GM18867 (cell line): ENCODE measurements around the gene FBXL19.
"Not testable (repeated sequence)": the region's sequence is repeated elsewhere in the genome, so short reads cannot be mapped to it uniquely, and the experiment has no call there.

Source experiments
- ATAC-seq: cut with Tn5 transposase; IDR thresholded peaks from one replicate; pipeline ENCODE4 v1.9.1; 2021; ENCODE audit warnings: mild to moderate bottlenecking, moderate library complexity; ENCODE audit not compliant: unreplicated experiment

FBXL19 gene

DNA sequence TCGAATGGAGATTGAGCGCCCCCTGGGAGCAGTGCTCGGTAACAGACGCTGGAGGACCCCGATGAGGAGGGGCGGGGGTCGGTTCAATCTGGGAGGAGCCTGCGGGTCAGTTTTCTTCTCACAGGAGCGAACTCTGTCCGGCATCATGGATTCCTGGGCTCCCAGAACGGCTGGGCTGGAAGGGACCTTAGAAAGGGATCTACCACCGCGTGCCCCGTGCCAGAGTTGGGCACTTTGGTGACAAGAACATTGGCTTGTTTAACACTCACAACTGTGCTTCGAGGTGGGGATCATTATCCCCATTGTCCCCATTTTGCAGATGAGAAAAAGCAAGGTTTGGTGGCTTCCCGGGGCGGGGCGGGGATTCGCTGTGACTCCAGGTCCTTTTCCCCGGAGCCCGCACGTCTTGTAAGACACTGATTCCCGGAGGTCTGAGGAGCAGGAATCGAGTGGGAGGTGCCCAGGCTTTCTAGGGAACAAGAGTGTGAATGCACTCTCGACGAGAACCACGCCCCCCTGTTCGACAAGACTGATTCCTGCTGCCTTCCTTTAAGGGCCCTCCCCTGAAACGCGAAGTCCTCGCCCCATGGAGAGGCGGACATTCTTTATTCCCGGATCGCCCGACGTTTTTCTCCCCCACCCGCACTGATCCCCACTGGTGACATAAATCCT, 1.5 kb upstream of the FBXL19 start:
- no peak for ATAC-seq

DNA sequence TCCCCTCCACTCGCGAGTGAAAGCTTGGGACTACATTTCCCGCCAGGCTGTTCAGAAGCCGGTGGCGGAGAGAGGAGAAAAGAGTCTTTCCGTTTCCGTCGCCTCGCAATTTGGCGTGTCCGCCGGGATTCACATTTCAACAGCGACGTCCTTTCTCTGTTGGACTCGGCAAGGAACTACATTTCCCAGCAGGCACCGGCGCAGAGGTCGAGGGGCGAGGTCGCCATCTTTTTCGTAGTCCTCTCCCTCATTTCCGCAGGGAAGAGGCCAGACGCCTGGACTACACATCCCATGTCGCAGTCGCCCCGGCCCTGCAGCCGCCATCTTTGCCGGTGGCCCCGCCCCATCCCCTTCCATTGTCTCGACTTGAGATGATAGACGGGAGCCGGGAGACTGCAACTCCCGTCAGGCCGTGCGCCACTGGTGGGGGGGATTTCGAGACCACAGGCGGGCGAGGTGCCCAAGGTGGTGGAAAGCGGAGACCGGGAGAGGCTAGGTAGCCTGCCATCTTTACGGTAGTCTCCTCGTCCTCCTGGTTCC, 882 bp upstream of the FBXL19 start:
- peak; percentile 67 for ATAC-seq

DNA sequence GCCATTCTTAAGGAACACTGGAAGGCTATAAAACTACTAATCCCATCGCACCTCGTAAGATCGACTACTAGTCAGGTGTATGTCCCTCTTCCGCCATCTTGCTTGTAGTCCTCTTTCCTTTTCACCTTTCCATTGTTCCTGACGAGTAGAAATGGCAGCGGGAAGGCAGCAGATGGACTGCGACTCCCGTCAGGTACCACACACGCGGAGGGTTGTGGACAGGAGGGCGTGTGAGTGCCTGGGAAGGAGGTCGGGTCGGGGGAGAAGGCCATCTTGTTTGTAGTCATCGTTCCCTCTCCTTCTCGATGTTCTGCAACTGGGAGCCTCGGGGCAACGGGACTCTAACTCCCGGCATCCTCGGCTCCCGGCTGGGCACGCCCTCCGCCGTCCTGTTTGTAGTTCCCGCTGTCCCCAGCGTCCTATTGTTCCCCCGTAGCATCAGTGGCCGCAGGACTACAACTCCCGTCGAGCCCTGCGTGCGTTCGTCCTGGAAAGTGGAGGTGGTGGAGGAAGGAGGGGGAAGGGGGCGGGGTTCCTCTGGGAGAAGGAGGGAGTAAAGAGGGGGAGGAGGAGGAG, 324 bp upstream of the FBXL19 start:
- peak; percentile 69 for ATAC-seq

DNA sequence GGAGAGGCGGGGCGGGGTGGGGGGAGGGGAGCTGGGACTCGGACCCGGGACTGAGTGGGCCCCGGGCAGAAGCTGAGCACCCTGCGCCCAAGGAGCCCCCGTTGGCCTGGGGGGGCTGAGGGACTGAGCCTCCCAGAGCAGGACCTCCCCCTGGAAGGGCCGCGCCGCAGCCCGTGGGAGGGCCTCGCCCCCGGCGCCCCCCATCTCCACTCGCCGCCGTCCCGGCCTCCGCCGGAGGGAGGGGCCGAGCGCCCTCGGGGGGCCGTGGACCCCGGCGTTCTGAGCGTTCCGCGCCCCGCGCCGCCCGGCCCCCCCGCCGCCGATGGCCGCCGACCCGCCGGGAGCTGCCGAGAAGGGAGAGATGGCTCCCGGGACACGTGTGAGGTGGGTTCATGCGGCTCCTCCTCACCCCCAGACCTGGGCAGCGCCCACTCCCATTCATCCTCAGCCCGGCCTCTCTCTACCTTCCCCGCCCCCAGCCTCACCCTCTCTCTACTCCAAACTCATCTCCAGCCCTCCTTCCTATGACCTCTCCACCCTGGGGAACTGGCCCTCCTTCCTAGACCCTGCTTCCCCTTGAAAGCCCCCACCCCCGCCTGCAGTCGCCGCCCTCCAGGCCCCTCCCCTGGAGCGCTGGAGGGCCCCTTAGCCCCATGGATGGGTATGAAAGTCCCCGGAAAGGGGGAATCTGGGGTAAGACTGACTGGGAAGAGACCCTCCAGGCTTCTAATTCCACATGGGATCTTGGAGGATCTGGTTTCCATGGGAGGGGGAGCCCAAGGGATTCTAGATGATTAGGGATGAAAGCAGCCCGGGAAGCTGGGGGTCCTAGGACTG, 922 bp downstream of the FBXL19 start:
- no peak for ATAC-seq

DNA sequence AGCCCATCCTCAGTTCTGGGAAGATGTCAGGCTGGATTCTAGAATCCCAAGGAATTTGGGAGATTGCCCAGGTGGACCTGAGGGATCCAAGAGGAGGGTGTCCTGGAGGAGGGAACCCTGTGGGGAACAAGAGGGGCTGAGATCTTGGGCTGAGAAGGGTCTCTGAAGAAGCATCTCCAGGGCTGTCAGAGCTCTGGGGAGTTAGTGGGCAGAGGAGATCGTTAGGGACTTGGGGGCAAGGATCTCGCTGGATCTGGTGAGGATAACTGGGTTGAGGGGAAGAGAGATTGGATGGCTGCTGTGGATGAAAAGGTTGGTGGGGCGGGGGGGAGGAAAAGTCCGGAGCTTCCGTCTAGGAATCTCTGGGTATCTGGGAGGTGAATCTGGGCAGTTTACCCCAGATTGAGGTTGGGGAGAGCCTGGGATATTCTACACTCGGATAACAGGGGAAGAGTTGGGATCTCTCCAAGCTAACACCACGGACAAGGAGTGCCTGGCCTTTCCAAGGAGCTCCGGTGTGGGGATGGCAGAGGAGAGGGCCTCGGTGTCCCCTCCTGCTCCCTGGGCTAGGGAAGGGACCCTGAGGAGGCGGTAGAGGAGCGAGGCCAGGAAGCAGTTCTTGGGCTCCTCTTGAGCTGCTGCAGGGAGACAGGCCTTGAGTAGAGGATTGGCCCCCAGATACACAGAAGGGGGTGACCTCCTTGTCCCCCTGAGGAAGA, 1.7 kb downstream of the FBXL19 start:
- ATAC-seq, result no peak

DNA sequence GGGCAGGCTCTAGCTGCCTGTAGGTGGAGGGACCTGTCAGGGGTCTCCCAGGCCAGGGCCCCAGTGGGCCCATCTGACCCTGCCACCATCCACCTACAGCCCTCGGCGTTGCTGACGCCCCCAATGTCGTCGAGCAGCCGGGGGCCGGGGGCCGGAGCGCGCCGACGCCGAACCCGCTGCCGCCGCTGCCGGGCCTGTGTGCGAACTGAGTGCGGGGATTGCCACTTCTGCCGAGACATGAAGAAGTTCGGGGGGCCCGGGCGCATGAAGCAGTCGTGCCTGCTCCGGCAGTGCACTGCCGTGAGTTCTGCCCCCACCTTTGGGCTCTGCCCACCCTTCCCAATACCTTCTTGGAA, 2.2 kb downstream of the FBXL19 start:
- no peak for ATAC-seq

DNA sequence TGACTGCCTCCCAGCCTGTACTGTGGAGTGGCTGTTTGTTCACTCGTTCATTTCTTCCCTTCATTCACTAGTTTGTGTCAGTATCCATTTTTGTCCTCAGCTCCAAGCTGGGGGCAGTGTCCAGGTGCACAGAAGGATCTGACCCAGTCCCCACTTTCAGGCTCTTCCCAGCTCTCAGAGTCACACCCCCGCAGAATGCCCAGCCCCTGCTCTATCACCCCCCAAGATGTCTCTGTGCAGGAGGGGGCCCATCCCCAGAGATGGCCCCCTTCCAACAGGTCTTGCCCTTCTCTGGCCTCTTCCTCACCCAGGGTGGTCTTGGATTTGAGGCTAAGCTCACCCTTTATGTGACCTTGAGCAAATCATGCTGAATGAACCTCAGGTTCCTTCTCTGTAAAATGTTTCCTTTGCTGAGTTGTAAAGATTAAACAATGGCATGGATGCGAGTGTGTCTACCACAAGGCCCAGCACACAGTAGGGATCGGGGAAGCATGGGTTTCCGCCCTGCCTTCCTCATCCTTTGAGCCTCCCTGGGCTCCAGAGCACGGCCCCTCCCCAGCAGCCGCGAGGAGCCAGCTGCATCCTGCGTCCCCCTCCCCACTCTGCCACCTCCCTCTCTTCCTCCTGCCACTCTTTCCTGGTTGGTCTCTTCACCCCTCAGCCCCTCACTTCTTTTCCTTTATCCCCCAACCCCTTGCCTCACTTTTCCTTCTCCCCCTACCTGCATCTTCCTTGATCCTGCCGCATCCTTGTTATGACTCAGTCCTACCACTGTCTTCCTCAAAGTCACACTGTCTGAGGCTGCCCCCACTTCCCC, 2.8 kb downstream of the FBXL19 start:
- ATAC-seq, result no peak

DNA sequence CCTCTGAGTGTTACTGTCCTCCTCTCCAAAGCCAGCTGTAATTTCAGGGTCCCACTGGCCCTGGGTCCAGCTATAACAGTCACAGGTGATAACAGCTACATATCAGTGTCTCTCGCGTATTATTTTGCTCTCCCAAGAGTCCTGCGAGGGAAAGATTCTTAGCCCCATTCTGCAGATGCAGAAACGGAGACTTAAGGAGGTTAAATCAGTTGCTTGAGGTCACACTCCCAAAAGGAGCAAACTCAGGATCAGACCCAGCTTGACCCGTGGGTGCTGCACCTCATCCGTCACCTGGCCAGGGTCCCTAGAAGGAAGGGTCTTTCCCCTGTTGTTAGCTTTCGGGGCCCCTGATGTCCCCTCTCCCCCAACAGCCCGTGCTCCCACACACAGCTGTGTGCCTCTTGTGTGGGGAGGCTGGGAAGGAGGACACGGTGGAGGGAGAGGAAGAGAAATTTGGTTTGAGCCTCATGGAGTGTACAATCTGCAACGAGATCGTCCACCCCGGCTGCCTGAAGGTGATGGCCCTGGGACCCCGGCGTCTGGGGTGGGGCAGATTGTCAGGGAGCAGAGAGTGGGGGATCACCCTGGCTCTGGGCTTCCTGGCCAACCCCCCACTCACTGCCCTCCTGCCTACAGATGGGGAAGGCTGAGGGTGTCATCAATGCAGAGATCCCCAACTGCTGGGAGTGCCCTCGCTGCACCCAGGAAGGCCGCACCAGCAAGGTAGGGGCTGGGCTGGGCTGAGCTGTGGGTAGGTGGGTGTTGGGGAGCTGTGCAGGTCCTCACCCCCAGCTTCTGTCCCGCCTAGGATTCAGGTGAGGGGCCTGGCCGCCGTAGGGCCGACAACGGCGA, 3.8 kb downstream of the FBXL19 start:
- ATAC-seq, result no peak

DNA sequence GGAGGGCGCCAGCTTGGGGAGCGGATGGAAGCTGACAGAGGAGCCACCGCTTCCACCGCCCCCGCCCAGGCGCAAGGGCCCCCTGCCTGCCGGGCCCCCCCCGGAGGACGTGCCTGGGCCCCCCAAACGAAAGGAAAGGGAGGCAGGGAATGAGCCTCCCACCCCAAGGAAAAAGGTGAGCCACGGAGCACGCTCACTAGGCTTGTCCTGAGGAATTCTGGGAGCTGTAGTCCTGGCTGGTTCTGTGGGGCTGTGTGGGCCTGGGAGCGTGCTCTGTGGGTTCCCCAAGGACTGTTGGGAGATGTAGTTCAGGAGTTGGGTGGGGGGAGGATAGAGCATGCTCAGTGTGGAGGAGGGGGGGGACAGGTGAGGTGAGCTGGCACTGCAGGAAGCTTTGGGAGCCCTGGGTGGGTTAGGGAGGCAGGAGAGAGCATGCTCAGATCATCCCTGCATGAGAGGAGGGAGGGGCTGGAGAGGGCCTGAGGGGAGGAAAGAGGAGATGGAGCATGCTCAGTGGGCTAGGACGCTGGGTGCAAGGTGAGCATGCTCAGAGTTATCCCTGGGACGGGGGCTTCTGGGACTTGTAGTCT, 4.5 kb downstream of the FBXL19 start:
- ATAC-seq, result no peak

DNA sequence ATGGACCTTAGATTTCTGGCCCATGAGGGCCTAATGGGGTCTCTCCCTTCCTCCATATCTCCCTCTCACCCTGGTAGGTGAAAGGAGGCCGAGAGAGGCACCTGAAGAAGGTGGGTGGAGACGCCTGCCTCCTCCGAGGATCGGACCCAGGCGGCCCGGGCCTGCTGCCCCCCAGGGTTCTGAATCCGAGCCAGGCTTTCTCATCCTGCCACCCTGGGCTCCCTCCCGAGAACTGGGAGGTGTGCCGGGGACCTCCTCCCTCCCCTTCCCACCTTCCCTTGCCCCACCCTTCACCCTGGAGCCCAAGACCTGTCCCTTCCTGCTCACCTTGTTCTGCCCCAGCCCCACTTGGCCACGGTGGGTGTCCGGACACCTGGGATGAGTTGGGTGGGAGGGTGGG, 5.0 kb downstream of the FBXL19 start:
- ATAC-seq, result no peak

DNA sequence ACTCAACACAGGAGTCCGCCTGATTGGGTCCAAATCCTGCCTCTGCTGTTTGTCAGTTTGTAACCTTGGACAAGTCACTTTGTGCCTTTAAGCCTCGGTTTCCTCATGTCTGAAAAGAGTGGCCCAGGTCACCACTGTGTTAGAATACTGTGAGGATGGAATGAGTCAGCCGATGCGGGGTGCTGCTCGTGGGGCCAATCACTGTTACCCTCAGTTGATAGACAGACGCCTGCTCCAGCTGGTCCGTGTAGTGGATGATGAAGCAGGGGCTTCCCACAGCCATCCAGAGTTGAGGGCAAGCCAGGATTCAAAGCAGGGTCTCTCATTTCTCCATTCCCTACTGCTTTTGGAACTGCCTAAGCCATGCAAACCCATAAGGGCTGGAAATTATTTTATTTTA, 5.8 kb downstream of the FBXL19 start:
- no peak for ATAC-seq

DNA sequence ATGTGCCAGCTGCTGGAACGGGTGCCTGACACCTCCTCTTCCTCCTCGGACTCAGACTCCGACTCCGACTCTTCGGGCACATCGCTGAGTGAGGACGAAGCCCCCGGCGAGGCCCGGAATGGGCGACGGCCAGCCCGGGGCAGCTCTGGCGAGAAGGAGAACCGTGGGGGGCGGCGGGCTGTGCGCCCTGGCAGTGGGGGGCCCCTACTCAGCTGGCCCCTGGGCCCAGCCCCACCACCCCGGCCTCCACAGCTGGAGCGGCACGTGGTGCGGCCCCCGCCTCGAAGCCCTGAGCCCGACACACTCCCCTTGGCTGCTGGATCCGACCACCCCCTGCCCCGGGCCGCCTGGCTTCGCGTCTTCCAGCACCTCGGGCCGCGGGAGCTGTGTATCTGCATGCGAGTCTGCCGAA, 6.8 kb downstream of the FBXL19 start:
- ATAC-seq, result no peak

DNA sequence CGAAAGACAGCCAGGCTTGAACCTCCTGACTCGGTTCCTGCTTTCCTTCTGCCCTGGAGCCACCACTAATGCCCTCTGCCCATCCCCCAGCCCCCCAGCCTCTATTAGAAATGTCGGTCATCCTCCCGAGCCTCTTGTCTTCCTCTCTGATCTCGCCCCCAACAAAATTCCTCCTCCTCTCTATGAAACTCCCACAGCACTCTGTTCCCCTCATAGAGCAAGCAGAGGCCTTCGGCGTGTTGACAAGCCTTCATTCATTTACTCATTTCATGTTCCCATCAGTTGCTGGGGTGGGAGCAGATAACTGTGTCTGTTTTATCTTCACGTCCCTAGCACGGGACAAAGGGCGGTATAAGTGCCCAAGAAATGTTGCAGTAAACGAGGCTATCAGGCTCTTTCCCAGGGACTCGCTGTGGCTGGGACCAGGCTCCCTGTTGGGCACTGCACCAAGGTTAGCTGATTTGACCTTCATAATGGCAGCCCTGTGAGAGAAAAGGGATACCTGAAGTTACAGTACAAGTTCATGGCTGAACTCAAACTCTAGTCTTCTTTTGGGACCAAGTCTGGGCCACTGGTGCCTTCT, 7.8 kb downstream of the FBXL19 start:
- ATAC-seq, result no peak

DNA sequence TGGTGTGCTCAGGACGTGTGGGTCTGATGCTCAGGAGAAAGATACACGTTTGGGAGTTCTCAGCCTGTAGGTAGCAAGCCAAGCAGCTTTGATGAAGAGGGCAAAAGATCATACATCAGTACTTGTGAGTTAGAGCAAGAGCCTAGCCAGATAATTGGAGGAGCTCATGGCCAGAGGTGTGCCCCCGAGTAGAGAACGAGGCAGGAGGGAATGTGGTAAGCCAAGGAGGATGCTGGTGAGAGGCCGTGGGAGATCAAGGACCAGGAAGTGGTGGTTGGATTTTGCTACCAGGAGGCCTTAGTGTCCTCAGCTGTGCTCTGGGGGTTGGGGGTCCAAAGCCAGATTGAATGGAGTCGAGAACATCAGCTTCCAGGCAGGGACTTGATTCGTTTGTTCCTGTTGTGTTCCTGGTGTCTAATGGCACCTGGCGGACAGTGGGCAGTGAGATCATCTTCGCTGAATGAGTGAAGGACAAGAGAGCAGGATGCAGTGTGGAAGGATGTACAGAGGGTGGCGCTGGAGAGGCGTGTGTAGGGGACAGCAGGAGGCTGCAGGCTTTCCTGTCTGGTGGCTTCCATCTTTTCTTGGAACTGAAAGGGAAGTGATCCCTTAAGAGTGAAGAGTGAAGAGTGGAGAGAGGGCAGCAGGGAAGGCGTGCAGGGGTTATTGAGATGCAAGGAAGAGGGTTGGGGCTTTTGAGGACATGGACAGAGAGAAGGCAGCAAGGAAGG, 11.6 kb downstream of the FBXL19 start:
- ATAC-seq, result no peak

DNA sequence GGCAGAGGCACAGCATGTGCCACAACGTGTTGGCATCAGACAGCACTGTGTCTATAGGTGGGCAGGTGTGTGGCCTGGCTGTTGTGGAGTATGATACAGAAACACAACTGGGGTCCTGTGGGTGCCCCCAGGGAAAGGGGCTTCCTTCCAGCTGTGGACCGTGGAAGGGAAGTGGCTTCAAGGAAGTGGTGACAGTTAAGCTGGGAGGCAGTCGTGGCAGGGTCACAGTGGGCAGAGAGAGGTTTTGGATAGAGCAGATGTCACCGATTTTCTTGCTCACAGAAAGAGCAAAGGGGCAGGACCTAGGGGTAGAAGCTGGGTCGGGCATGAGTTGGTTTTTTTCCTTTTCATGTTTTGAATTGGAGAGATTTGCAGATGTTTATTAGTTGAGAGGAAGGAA, 14.3 kb downstream of the FBXL19 start:
- no peak for ATAC-seq

DNA sequence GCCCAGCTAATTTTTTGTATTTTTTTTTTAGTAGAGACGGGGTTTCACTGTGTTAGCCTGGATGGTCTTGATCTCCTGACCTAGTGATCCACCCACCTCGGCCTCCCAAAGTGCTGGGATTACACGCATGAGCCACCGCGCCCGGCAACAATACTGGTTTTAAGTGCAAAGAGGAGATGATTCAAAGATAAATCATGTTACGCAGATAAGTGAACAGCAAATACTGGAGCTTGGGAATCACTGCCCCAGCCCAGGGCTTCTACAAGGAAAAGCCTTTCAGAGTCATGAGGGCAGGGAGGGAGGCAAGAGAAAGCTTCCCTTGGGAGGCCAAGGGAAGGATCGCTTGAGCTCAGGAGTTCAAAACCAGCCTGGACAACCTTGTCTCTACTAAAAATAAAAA, 16.2 kb downstream of the FBXL19 start:
- not testable (repeated sequence) for ATAC-seq

DNA sequence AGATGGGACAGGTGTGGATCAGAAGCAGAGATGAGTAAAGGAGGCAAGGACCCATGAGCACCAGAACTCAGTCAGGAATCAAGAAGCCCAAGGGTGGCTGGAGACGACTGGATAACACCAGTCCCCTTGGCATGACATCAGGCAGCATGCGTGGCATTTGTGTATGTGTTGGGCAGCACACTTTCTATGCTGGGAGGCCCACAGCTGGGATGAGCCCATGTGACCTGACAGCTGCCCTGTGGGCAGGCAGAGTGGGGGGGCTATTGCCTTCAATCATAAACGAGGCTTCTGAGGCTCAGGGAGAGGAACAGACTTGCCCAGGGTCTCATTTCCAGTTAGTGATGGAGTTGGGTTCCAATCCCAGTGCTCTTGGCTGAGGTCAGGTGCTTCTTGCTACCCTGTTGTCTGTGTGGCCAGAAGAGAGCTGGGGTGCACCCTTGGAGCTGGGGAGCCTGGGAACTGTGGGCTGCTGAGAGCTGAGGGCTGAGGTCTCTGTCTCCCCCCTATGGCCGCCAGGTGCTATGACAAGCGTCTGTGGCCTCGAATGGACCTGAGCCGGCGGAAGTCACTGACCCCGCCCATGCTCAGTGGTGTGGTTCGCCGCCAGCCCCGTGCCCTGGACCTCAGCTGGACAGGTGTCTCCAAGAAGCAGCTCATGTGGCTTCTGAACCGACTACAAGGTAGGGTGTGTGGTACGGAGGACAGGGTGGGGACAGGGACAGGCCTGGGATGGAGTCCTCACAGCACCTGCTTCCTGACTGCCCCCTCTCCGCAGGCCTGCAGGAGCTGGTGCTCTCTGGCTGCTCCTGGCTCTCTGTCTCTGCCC, 18.4 kb downstream of the FBXL19 start:
- ATAC-seq, result peak; percentile 81
